ENCODE measurements around the gene STAP2. TPM values are rescaled to one million over a fixed set of nuclear protein-coding genes. Genes with fewer than 3 reads are reported as not detected.
A peak's percentile ranks its signal among the peaks of the same experiment; 100 is the strongest.

The STAP2 gene
- total and polyA plus RNA-seq, 9 of the 15 experiments (the other 6 are each of a cell fraction or from before 2014, with no cell fraction given) = 1.2 to 9.8 (median 4.5) TPM

DNA sequence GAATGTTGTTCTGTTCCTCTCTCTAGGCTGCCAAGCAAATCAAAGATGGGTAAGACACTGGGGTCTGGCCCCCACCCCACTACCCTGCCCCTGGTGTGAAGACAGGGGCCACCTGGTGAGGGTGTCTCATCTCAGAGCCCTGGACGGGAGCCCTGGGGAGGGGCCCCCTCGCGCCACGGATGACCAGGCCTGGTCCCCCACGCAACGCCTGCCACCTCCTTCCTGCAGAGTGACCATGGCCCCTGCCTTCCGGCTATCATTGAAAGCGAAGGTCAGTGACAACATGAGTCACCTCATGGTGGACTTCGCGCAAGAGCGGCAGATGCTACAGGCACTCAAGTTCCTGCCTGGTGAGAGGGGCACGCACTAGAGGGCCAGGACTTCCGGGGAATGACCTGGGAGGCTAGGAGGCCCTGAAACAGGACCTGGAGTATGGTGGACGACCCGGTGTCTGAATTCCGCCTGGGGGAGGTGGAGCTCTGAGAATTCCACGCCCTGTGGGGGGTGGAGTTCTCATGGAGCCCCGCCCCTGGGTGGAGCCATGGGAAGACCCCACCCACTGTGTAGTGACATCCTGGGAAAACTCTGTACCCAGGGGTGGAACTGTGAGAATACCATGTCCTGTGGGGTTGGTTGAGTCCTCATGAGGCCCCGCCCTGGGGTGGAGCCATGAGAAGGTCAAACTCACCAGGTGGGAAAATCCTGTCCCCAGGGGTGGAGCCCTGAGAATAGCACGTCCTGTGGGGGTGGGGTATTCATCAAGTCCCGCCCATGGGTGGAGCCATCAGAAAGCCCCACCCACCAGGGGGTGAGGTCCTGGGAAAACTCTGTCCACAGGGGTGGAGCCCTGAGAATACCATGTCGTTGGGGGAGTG, 28.1 kb downstream of the STAP2 start (continued):
- TF ChIP-seq BACH1 (tag; IDR thresholded peaks at IDR 0.05) (no peak), CHD1 (IDR thresholded peaks at IDR 0.05; ENCODE audit: low read length) (no peak), LEF1 (IDR thresholded peaks at IDR 0.05) (0 out of 2 replicates have a peak, but pooled peaks have one; percentile 58), ZBED1 (IDR thresholded peaks at IDR 0.05) (no peak), SNIP1 (IDR thresholded peaks at IDR 0.05; ENCODE audit: low read depth) (no peak), MCM2 (IDR thresholded peaks at IDR 0.05; ENCODE audit: low read depth) (no peak), NFE2 (IDR thresholded peaks at IDR 0.05; ENCODE audit: low read depth) (no peak), MECOM (CRISPR knock-in tag; IDR thresholded peaks at IDR 0.05) (no peak), KLF16 (IDR thresholded peaks at IDR 0.05) (no peak), ZNF764 (CRISPR knock-in tag; IDR thresholded peaks at IDR 0.05; ENCODE audit: low read depth) (no peak), TAF9B (IDR thresholded peaks at IDR 0.05; ENCODE audit: partially characterized antibody) (no peak), ZFP1 (CRISPR knock-in tag; IDR thresholded peaks at IDR 0.05) (no peak), ZFP30 (CRISPR knock-in tag; IDR thresholded peaks at IDR 0.05; ENCODE audit: borderline replicate concordance) (no peak)
- TF ChIP-seq, protein P1, sequence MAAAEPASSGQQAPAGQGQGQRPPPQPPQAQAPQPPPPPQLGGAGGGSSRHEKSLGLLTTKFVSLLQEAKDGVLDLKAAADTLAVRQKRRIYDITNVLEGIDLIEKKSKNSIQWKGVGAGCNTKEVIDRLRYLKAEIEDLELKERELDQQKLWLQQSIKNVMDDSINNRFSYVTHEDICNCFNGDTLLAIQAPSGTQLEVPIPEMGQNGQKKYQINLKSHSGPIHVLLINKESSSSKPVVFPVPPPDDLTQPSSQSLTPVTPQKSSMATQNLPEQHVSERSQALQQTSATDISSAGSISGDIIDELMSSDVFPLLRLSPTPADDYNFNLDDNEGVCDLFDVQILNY (CRISPR knock-in tag; IDR thresholded peaks at IDR 0.05) = no peak
- TF ChIP-seq, protein P2, sequence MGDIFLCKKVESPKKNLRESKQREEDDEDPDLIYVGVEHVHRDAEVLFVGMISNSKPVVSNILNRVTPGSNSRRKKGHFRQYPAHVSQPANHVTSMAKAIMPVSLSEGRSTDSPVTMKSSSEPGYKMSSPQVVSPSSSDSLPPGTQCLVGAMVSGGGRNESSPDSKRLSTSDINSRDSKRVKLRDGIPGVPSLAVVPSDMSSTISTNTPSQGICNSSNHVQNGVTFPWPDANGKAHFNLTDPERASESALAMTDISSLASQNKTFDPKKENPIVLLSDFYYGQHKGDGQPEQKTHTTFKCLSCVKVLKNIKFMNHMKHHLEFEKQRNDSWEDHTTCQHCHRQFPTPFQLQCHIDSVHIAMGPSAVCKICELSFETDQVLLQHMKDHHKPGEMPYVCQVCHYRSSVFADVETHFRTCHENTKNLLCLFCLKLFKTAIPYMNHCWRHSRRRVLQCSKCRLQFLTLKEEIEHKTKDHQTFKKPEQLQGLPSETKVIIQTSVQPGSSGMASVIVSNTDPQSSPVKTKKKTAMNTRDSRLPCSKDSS (IDR thresholded peaks at IDR 0.05; ENCODE audit: low read depth, partially characterized antibody) = no peak
- TF ChIP-seq, protein P3, sequence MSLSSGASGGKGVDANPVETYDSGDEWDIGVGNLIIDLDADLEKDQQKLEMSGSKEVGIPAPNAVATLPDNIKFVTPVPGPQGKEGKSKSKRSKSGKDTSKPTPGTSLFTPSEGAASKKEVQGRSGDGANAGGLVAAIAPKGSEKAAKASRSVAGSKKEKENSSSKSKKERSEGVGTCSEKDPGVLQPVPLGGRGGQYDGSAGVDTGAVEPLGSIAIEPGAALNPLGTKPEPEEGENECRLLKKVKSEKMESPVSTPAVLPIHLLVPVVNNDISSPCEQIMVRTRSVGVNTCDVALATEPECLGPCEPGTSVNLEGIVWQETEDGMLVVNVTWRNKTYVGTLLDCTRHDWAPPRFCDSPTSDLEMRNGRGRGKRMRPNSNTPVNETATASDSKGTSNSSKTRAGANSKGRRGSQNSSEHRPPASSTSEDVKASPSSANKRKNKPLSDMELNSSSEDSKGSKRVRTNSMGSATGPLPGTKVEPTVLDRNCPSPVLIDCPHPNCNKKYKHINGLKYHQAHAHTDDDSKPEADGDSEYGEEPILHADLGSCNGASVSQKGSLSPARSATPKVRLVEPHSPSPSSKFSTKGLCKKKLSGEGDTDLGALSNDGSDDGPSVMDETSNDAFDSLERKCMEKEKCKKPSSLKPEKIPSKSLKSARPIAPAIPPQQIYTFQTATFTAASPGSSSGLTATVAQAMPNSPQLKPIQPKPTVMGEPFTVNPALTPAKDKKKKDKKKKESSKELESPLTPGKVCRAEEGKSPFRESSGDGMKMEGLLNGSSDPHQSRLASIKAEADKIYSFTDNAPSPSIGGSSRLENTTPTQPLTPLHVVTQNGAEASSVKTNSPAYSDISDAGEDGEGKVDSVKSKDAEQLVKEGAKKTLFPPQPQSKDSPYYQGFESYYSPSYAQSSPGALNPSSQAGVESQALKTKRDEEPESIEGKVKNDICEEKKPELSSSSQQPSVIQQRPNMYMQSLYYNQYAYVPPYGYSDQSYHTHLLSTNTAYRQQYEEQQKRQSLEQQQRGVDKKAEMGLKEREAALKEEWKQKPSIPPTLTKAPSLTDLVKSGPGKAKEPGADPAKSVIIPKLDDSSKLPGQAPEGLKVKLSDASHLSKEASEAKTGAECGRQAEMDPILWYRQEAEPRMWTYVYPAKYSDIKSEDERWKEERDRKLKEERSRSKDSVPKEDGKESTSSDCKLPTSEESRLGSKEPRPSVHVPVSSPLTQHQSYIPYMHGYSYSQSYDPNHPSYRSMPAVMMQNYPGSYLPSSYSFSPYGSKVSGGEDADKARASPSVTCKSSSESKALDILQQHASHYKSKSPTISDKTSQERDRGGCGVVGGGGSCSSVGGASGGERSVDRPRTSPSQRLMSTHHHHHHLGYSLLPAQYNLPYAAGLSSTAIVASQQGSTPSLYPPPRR (CRISPR knock-in tag; IDR thresholded peaks at IDR 0.05; ENCODE audit: borderline replicate concordance) = no peak
- TF ChIP-seq, protein P4, sequence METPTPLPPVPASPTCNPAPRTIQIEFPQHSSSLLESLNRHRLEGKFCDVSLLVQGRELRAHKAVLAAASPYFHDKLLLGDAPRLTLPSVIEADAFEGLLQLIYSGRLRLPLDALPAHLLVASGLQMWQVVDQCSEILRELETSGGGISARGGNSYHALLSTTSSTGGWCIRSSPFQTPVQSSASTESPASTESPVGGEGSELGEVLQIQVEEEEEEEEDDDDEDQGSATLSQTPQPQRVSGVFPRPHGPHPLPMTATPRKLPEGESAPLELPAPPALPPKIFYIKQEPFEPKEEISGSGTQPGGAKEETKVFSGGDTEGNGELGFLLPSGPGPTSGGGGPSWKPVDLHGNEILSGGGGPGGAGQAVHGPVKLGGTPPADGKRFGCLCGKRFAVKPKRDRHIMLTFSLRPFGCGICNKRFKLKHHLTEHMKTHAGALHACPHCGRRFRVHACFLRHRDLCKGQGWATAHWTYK (CRISPR knock-in tag; IDR thresholded peaks at IDR 0.05) = no peak
- TF ChIP-seq, protein P5, sequence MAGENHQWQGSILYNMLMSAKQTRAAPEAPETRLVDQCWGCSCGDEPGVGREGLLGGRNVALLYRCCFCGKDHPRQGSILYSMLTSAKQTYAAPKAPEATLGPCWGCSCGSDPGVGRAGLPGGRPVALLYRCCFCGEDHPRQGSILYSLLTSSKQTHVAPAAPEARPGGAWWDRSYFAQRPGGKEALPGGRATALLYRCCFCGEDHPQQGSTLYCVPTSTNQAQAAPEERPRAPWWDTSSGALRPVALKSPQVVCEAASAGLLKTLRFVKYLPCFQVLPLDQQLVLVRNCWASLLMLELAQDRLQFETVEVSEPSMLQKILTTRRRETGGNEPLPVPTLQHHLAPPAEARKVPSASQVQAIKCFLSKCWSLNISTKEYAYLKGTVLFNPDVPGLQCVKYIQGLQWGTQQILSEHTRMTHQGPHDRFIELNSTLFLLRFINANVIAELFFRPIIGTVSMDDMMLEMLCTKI (IDR thresholded peaks at IDR 0.05; ENCODE audit: partially characterized antibody) = no peak
